GM12892 (cell line): ENCODE results near the gene NECAB2.

Source experiments
- DNase-seq: peaks from one replicate; pipeline ENCODE4 v3.0.0; 2011; ENCODE audit not compliant: insufficient read length
- FAIRE-seq: peaks from 2 replicates; lab custom pipeline; 2011; peaks lifted over from hg19 to GRCh38; lab: Jason Lieb, UNC
- POLR2A ChIP-seq: IDR thresholded peaks from 2 replicates; pipeline ENCODE4 v1.6.1; 2011; ENCODE audit warnings: low read depth, low read length, control low read depth
- POLR2AphosphoS5 ChIP-seq: IDR thresholded peaks from 2 replicates; pipeline ENCODE4 v1.6.1; 2011; ENCODE audit warnings: low read depth, low read length, control low read depth
- TAF1 ChIP-seq: IDR thresholded peaks from 2 replicates; pipeline ENCODE4 v1.6.1; 2011; ENCODE audit warnings: low read depth, mild to moderate bottlenecking, control low read depth, low read length, borderline replicate concordance

Gene NECAB2

GRCh38 chr16:83990492-83990891 lies 22.4 kb downstream of the NECAB2 start:
- DNase-seq (no peak), FAIRE-seq (no peak)
- TF ChIP-seq TAF1 (no peak), POLR2AphosphoS5 (no peak), POLR2A (no peak)

- FAIRE-seq, result no peak
- no peak for TF ChIP-seq POLR2AphosphoS5
- no peak for TF ChIP-seq TAF1
- no peak for TF ChIP-seq POLR2A
- no peak for DNase-seq
These were observed 24.6 kb downstream of the NECAB2 start for GRCh38 chr16:83992624-83993023.

GRCh38 chr16:83994087-83994486 lies 26.0 kb downstream of the NECAB2 start:
- no peak for TF ChIP-seq TAF1
- no peak for TF ChIP-seq POLR2A
- no peak for TF ChIP-seq POLR2AphosphoS5
- FAIRE-seq (no peak), DNase-seq (no peak)

- DNase-seq (no peak), FAIRE-seq (no peak)
- TF ChIP-seq POLR2A (no peak), POLR2AphosphoS5 (no peak), TAF1 (no peak)
These were observed 26.7 kb downstream of the NECAB2 start for GRCh38 chr16:83994703-83995102.

- no peak for DNase-seq
- TF ChIP-seq POLR2A, result no peak
- no peak for TF ChIP-seq TAF1
- TF ChIP-seq POLR2AphosphoS5, result no peak
- no peak for FAIRE-seq
These were observed 27.7 kb downstream of the NECAB2 start for GRCh38 chr16:83995754-83996153.

GRCh38 chr16:83996481-83997252 lies 28.6 kb downstream of the NECAB2 start:
- FAIRE-seq, result no peak
- no peak for TF ChIP-seq POLR2A
- TF ChIP-seq POLR2AphosphoS5, result no peak
- no peak for TF ChIP-seq TAF1
- no peak for DNase-seq

GRCh38 chr16:83998091-83998490 lies 30.0 kb downstream of the NECAB2 start:
- no peak for TF ChIP-seq POLR2AphosphoS5
- no peak for TF ChIP-seq TAF1
- no peak for TF ChIP-seq POLR2A
- DNase-seq (no peak), FAIRE-seq (no peak)

GRCh38 chr16:84000989-84001642 lies 33.1 kb downstream of the NECAB2 start:
- TF ChIP-seq POLR2AphosphoS5 (no peak), TAF1 (no peak), POLR2A (no peak)
- FAIRE-seq, result no peak
- DNase-seq, result no peak

GRCh38 chr16:84001726-84002125 lies 33.7 kb downstream of the NECAB2 start:
- DNase-seq (no peak), FAIRE-seq (no peak)
- TF ChIP-seq TAF1, result no peak

- TF ChIP-seq POLR2A (no peak), TAF1 (no peak), POLR2AphosphoS5 (no peak)
- FAIRE-seq, result no peak
- no peak for DNase-seq
These were observed 35.0 kb downstream of the NECAB2 start for GRCh38 chr16:84003038-84003437.

- no peak for FAIRE-seq
- no peak for TF ChIP-seq POLR2AphosphoS5
- no peak for TF ChIP-seq POLR2A
- TF ChIP-seq TAF1, result no peak
These were observed 36.4 kb downstream of the NECAB2 start for GRCh38 chr16:84004442-84004841.

GRCh38 chr16:84005391-84005790 lies 37.3 kb downstream of the NECAB2 start:
- no peak for DNase-seq
- no peak for TF ChIP-seq TAF1
- TF ChIP-seq POLR2A, result no peak
- no peak for TF ChIP-seq POLR2AphosphoS5
- no peak for FAIRE-seq

More at GRCh38 chr16:84004442-84004841, 36.4 kb downstream of the NECAB2 start:
- no peak for DNase-seq
